HG03432 (cell line): Measurements from ENCODE around the gene UQCC2.

Experiments used
- ATAC-seq: cut with Tn5 transposase; IDR thresholded peaks from one replicate; pipeline ENCODE4 v1.9.1; 2021; ENCODE audit warnings: mild to moderate bottlenecking, moderate library complexity; ENCODE audit not compliant: unreplicated experiment

UQCC2 gene

GRCh38 chr6:33678233-33678931 is 33.1 kb downstream of the UQCC2 start:
- no peak for ATAC-seq

GRCh38 chr6:33677689-33678088 is 33.8 kb downstream of the UQCC2 start:
- no peak for ATAC-seq

GRCh38 chr6:33677143-33677660 is 34.3 kb downstream of the UQCC2 start:
- no peak for ATAC-seq

GRCh38 chr6:33676416-33677142 is 34.9 kb downstream of the UQCC2 start:
- no peak for ATAC-seq

GRCh38 chr6:33675968-33676367 is 35.5 kb downstream of the UQCC2 start:
- no peak for ATAC-seq

- no peak for ATAC-seq
Observed at GRCh38 chr6:33673851-33674250, 37.6 kb downstream of the UQCC2 start.

- no peak for ATAC-seq
Observed at GRCh38 chr6:33672808-33673207, 38.7 kb downstream of the UQCC2 start.

- no peak for ATAC-seq
Observed at GRCh38 chr6:33671744-33672072, 39.8 kb downstream of the UQCC2 start.

- ATAC-seq: no peak
Observed at GRCh38 chr6:33670971-33671743, 40.3 kb downstream of the UQCC2 start.

GRCh38 chr6:33670086-33670660 is 41.3 kb downstream of the UQCC2 start:
- no peak for ATAC-seq

- no peak for ATAC-seq
Observed at GRCh38 chr6:33668914-33669313, 42.6 kb downstream of the UQCC2 start.

- ATAC-seq: no peak
Observed at GRCh38 chr6:33668328-33668727, 43.2 kb downstream of the UQCC2 start.

- ATAC-seq: no peak
Observed at GRCh38 chr6:33667776-33668175, 43.7 kb downstream of the UQCC2 start.

- no peak for ATAC-seq
Observed at GRCh38 chr6:33667072-33667471, 44.4 kb downstream of the UQCC2 start.

GRCh38 chr6:33665957-33666356 is 45.5 kb downstream of the UQCC2 start:
- no peak for ATAC-seq

GRCh38 chr6:33664506-33665057 is 46.9 kb downstream of the UQCC2 start:
- ATAC-seq: no peak

- ATAC-seq: no peak
Observed at GRCh38 chr6:33663727-33664449, 47.6 kb downstream of the UQCC2 start.

GRCh38 chr6:33663028-33663427 is 48.5 kb downstream of the UQCC2 start:
- no peak for ATAC-seq

- no peak for ATAC-seq
Observed at GRCh38 chr6:33662318-33662717, 49.2 kb downstream of the UQCC2 start.

- no peak for ATAC-seq
Observed at GRCh38 chr6:33661106-33661838, 50.2 kb downstream of the UQCC2 start.
